GM21737 (cell line): ENCODE measurements around the gene COQ2.
"Not testable (repeated sequence)": the region's sequence is repeated elsewhere in the genome, so short reads cannot be mapped to it uniquely, and the experiment has no call there.

Source experiments
- ATAC-seq: cut with Tn5 transposase; IDR thresholded peaks from one replicate; pipeline ENCODE4 v1.9.1; 2021; ENCODE audit warnings: mild to moderate bottlenecking, moderate library complexity; ENCODE audit not compliant: unreplicated experiment

The COQ2 gene

GRCh38 chr4:83251447-83251830, 33.2 kb downstream of the COQ2 start:
- no peak for ATAC-seq

- no peak for ATAC-seq
These were observed 33.7 kb downstream of the COQ2 start for GRCh38 chr4:83250687-83251446.

- no peak for ATAC-seq
These were observed 36.1 kb downstream of the COQ2 start for GRCh38 chr4:83248486-83248885.

GRCh38 chr4:83247415-83248357, 36.9 kb downstream of the COQ2 start:
- no peak for ATAC-seq

GRCh38 chr4:83241132-83241531, 43.5 kb downstream of the COQ2 start:
- no peak for ATAC-seq

- ATAC-seq, result peak; percentile 85
These were observed 44.2 kb downstream of the COQ2 start for GRCh38 chr4:83240379-83240875.

GRCh38 chr4:83238393-83239248, 46.0 kb downstream of the COQ2 start:
- no peak for ATAC-seq

GRCh38 chr4:83237591-83237990, 47.0 kb downstream of the COQ2 start:
- no peak for ATAC-seq

GRCh38 chr4:83235645-83236133, 48.9 kb downstream of the COQ2 start:
- not testable (repeated sequence) for ATAC-seq

GRCh38 chr4:83234902-83235644, 49.5 kb downstream of the COQ2 start:
- ATAC-seq, result no peak

- ATAC-seq, result not testable (repeated sequence)
These were observed 50.2 kb downstream of the COQ2 start for GRCh38 chr4:83234387-83234786.

GRCh38 chr4:83232082-83232481, 52.5 kb downstream of the COQ2 start:
- ATAC-seq, result no peak

GRCh38 chr4:83231620-83232076, 53.0 kb downstream of the COQ2 start:
- ATAC-seq, result peak; percentile 59

- ATAC-seq, result no peak
These were observed 53.7 kb downstream of the COQ2 start for GRCh38 chr4:83230928-83231327.

GRCh38 chr4:83229791-83230190, 54.8 kb downstream of the COQ2 start:
- ATAC-seq, result no peak

- no peak for ATAC-seq
These were observed 56.4 kb downstream of the COQ2 start for GRCh38 chr4:83228231-83228630.

GRCh38 chr4:83224502-83225197, 59.9 kb downstream of the COQ2 start:
- no peak for ATAC-seq

GRCh38 chr4:83223781-83224180, 60.8 kb downstream of the COQ2 start:
- no peak for ATAC-seq

- ATAC-seq, result peak; percentile 36
These were observed 62.6 kb downstream of the COQ2 start for GRCh38 chr4:83221897-83222441.
